22Rv1 (cell line): ENCODE data around the gene LYPD4.

ENCODE experiments used
- ZFX ChIP-seq: fragments of 450-650 bp; IDR thresholded peaks from 2 replicates; pipeline ENCODE4 v1.6.1; 2017; ENCODE audit warnings: antibody characterized with exemption, borderline replicate concordance
- TF ChIP-seq, protein P1 (sequence below): fragments of 450-650 bp; IDR thresholded peaks from 2 replicates; pipeline ENCODE4 v1.5.1; 2017; ENCODE audit warnings: mild to moderate bottlenecking

DNA sequence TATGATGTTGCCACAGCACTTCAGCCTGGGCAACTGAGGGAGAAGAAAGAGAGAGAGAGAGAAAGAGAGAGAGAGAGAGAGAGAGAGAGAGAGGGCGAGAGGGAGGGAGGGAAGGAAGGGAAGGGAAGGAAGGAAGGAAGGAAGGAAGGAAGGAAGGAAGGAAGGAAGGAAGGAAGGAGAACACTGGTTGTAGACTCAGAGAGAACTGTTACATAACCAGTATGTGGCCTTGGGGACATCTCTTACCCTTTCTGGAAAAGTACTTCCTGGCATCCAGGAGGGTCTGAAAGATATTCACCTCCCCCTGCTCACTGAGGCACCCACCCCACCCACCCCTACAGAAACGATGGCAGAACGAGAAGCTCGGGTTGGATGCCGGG is 35.8 kb upstream of the LYPD4 start:
- TF ChIP-seq, protein P1, sequence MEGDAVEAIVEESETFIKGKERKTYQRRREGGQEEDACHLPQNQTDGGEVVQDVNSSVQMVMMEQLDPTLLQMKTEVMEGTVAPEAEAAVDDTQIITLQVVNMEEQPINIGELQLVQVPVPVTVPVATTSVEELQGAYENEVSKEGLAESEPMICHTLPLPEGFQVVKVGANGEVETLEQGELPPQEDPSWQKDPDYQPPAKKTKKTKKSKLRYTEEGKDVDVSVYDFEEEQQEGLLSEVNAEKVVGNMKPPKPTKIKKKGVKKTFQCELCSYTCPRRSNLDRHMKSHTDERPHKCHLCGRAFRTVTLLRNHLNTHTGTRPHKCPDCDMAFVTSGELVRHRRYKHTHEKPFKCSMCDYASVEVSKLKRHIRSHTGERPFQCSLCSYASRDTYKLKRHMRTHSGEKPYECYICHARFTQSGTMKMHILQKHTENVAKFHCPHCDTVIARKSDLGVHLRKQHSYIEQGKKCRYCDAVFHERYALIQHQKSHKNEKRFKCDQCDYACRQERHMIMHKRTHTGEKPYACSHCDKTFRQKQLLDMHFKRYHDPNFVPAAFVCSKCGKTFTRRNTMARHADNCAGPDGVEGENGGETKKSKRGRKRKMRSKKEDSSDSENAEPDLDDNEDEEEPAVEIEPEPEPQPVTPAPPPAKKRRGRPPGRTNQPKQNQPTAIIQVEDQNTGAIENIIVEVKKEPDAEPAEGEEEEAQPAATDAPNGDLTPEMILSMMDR: no peak
- no peak for TF ChIP-seq ZFX
